Measurements from ENCODE around the gene KARS1.

- TF ChIP-seq POLR2A (IDR thresholded peaks at IDR 0.05; ENCODE audit: low read length), result no peak
- no peak for TF ChIP-seq GATA1 (IDR thresholded peaks at IDR 0.05; ENCODE audit: low read depth, low read length)
Observed at GRCh38 chr16:75695708-75696107, 48.2 kb upstream of the KARS1 start.
